Measurements from ENCODE around the gene PRKCA. TPM values are rescaled to one million over a fixed set of nuclear protein-coding genes. Genes with fewer than 3 reads are reported as not detected.
A peak's percentile ranks its signal among the peaks of the same experiment; 100 is the strongest.
"Not testable (repeated sequence)": the region's sequence is repeated elsewhere in the genome, so short reads cannot be mapped to it uniquely, and the experiment has no call there.

Gene PRKCA
- total RNA-seq, 6 experiments from 2014 or later = 81.2 to 106 (median 92.9) TPM

DNA sequence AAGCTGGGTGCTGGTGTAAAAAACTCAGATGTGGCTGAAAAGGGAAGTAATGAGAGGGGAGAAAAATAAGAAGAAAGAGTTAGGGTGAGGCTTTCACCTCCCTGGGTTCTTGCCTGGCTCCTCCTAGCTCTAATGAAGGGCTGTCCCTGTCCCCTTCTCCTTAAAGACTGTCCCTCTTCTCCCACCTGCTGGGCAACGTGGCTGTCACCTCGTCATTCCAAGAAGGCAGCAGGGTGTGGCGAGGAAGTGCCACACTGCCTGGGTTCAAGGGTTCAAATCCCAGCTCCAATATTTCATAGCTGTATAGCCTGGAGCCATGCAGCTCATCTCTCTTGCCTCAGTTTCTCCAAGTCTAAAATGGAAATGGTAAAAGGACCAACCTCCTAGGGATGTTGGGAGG lies 410.0 kb downstream of the PRKCA start:
- TF ChIP-seq, protein P1, sequence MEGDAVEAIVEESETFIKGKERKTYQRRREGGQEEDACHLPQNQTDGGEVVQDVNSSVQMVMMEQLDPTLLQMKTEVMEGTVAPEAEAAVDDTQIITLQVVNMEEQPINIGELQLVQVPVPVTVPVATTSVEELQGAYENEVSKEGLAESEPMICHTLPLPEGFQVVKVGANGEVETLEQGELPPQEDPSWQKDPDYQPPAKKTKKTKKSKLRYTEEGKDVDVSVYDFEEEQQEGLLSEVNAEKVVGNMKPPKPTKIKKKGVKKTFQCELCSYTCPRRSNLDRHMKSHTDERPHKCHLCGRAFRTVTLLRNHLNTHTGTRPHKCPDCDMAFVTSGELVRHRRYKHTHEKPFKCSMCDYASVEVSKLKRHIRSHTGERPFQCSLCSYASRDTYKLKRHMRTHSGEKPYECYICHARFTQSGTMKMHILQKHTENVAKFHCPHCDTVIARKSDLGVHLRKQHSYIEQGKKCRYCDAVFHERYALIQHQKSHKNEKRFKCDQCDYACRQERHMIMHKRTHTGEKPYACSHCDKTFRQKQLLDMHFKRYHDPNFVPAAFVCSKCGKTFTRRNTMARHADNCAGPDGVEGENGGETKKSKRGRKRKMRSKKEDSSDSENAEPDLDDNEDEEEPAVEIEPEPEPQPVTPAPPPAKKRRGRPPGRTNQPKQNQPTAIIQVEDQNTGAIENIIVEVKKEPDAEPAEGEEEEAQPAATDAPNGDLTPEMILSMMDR (IDR thresholded peaks at IDR 0.05) = no peak
- DNase-seq = no peak
- H3K9me3 Mint-ChIP-seq = no peaks in the 10 kb centered on the region
- no peak overlapping the region for H3K27ac Mint-ChIP-seq
- no peak overlapping the region for H3K4me3 Mint-ChIP-seq
- H3K4me1 Mint-ChIP-seq (ENCODE audit: low read depth) = peaks cover 12% of the 10 kb centered on the region
- peaks cover 15% of the 10 kb centered on the region; the same call in 1 of the 2 replicates for H3K36me3 Mint-ChIP-seq (ENCODE audit: low read depth)
- peaks cover 8% of the 10 kb centered on the region for H3K27me3 Mint-ChIP-seq (ENCODE audit: insufficient read depth)

DNA sequence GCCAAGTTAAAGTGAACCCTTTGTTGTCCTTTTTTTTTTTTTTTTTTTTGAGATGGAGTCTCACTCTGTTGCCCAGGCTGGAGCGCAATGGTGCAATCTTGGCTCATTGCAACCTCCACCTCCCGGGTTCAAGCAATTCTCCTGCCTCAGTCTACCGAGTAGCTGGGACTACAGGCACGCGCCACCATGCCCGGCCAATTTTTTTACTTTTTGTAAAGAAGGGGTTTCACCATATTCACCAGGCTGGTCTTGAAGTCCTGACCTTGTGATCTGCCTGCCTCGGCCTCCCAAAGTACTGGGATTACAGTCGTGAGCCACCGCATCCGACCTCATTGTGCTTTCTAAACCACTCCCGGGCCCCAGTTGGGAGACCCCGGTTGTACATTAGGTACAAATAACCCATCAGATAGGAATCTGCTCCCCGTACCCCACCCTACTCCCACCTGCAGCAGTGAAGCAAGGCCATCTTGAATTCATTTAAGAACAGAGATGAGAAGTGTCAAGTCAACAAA lies 410.7 kb downstream of the PRKCA start:
- H3K27me3 Mint-ChIP-seq (ENCODE audit: insufficient read depth); DNase-seq; H3K27ac Mint-ChIP-seq; H3K4me3 Mint-ChIP-seq; H3K9me3 Mint-ChIP-seq: not testable (repeated sequence)
- peaks cover 12% of the 10 kb centered on the region for H3K4me1 Mint-ChIP-seq (ENCODE audit: low read depth)
- H3K36me3 Mint-ChIP-seq (ENCODE audit: low read depth) = peaks cover 17% of the 10 kb centered on the region

DNA sequence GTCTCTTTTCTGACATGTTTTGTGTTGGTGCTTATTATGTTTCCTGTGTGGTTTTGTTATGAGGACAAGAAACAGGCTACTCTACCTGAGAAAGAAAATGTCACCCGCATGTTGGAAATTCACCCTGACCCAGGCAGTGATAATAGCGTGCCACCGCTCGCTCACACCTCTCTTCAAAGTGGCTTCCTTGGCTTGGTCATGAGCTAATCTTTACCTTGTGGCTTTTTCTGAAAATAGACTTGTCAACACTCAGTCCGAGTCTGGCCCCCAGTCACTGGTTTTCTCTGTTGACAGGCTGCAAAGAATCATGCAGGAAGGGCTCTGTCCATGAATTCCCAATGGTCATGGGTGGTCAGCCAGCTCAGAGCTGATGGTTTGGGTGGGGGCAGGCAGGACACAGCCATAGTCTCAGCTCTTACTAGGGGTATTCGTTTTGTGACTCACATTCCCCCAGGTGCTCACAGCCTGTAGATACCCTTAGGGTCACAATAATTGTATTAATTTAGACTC lies 411.2 kb downstream of the PRKCA start:
- H3K27me3 Mint-ChIP-seq (ENCODE audit: insufficient read depth) = peaks cover 8% of the 10 kb centered on the region
- H3K9me3 Mint-ChIP-seq = no peaks in the 10 kb centered on the region
- TF ChIP-seq, protein P1 (IDR thresholded peaks at IDR 0.05) = no peak
- H3K36me3 Mint-ChIP-seq (ENCODE audit: low read depth) = peaks cover 22% of the 10 kb centered on the region
- peak overlapping the region; percentile 29; the same call in 1 of the 2 replicates for H3K27ac Mint-ChIP-seq
- H3K4me1 Mint-ChIP-seq (ENCODE audit: low read depth) = peaks cover 12% of the 10 kb centered on the region
- H3K4me3 Mint-ChIP-seq = no peak overlapping the region
- DNase-seq = no peak

DNA sequence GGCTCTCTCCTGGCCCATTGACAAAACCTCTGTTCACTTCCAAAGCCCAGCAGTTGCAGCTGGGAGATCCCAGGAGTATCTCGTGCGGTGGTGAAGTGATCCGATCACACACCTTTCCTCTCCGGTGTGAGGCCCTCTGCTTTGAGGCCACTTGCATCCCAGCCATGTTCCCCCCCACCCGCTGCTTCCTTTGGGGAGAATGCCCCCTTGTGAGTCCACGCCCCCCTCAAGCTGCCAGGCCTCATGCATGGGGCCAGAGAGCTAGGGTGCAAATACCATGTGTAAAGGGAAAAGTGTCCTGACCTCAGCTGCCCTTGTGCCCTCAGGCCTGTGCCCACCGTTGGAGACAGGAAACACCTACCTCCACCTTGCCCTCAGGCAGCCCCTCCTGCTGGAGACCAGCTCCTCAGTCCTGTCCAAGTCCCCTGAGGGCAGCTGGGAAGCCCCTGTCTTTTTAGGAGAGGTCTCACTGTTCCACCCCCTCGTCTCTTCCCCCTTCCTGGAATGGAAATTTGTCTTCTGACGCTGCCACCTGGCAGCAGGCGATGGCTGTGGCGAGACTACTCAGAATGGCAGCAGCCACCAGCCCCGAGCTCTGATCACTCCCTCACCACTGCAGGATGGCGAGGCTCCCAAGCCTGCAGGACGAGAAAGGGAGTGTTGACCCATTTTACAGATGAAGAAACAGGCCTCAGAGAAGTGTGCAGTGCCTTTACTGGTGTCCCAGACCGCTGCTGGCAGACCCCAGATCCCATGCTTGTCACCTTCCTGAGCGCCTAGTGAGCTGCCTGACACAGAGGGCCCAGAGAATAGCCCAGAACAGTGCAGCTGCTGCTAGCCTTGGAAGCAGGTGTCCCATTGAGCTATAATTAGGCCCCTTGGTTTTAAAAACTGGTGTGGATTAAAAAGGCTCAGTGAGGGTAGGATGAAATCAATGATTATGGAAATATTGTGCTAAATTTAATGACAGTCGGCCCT lies 411.9 kb downstream of the PRKCA start:
- Mint-ChIP-seq H3K4me3 (no peak overlapping the region), H3K9me3 (no peaks in the 10 kb centered on the region), H3K4me1 (ENCODE audit: low read depth) (peaks cover 12% of the 10 kb centered on the region), H3K27me3 (ENCODE audit: insufficient read depth) (peaks cover 8% of the 10 kb centered on the region), H3K27ac (no peak overlapping the region), H3K36me3 (ENCODE audit: low read depth) (peaks cover 28% of the 10 kb centered on the region)
- TF ChIP-seq, protein P1 (IDR thresholded peaks at IDR 0.05) = no peak
- DNase-seq = no peak

DNA sequence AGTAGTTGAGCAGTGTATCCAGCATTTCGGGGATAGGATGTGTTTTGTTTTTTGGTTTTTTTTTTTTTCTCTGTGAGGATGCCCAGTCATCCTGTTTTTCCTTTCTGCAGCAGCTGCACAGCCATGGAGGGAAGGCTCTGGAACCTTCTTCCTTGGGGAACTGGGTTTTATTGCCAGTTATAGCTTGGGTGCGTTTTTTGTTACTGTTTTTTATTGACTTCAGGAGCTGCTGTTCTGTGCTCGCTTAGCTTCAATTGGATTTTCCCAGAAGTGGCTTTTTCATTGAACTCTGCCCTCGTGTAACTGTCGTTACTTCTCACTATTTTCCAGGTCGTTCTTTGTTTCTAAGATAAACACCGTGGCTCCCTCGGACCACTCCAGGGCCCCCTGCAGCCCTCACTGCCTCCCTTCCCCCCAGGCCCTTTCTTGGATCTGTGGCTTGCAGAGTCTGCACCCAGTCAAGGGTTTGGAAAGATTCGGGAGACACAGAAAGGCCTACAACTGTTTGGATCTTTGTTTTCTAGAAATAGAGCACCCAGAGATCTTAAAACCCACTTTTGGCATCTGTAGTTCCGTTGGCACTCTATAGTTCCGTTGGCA lies 412.8 kb downstream of the PRKCA start:
- Mint-ChIP-seq H3K36me3 (ENCODE audit: low read depth) (peaks cover 24% of the 10 kb centered on the region), H3K4me1 (ENCODE audit: low read depth) (peaks cover 12% of the 10 kb centered on the region), H3K4me3 (no peak overlapping the region), H3K27ac (peak overlapping the region; percentile 83; the same call in 1 of the 2 replicates), H3K27me3 (ENCODE audit: insufficient read depth) (peaks cover 8% of the 10 kb centered on the region), H3K9me3 (no peaks in the 10 kb centered on the region)
- TF ChIP-seq, protein P1 (IDR thresholded peaks at IDR 0.05) = no peak
- DNase-seq = no peak

All from HFFc6 (cell line).